H1 (cell line): ENCODE measurements around the gene PRSS23. TPM values are rescaled to one million over a fixed set of nuclear protein-coding genes. Genes with fewer than 3 reads are reported as not detected.

ENCODE experiments used
- GABPA ChIP-seq: IDR thresholded peaks from 2 replicates; pipeline ENCODE4 v1.6.1; 2011; ENCODE audit warnings: mild to moderate bottlenecking, low read length, moderate library complexity, borderline replicate concordance; ENCODE audit not compliant: insufficient read depth
- HDAC2 ChIP-seq, 2 experiments: fragments of 300-600 bp in 1 of 2; sonication (generic) in 1 of 2; IDR thresholded peaks; 2 replicates each; pipeline ENCODE4 v1.6.1; 2011 to 2012; ENCODE audit warnings: low read depth in 2 of 2, low read length in 2 of 2, mild to moderate bottlenecking in 2 of 2, moderate library complexity in 2 of 2, borderline replicate concordance in 1 of 2, inconsistent platforms in 1 of 2
- MAFK ChIP-seq: IDR thresholded peaks from 2 replicates; pipeline ENCODE4 v1.6.1; 2012; ENCODE audit warnings: low read depth, mild to moderate bottlenecking, improper control_type of control experiment, low read length
- NRF1 ChIP-seq: IDR thresholded peaks from 2 replicates; pipeline ENCODE4 v1.6.1; 2011; ENCODE audit warnings: mild to moderate bottlenecking, low read depth, low read length, improper control_type of control experiment
- ZNF274 ChIP-seq: IDR thresholded peaks from 2 replicates; pipeline ENCODE4 v1.7.0; 2012; ENCODE audit warnings: low read length, borderline replicate concordance; ENCODE audit errors: extremely low read depth
- polyA plus RNA-seq, 7 experiments: library from polyadenylated mRNA; depleted of rRNA in 3 of 7; stranded (reverse) in 5 of 7; unstranded in 2 of 7; fragments of >200 nt in 5 of 7; fragments of 200-250 nt in 2 of 7; gene quantifications; 1 replicate in 5 of 7; 2 replicates in 1 of 7; 4 replicates in 1 of 7; pipeline versions ENCODE4 v1.2.1 to v1.2.3, GENCODE V29; 2011 to 2013; ENCODE audit warnings: missing spikeins in 2 of 7, mixed read lengths in 2 of 7
- total RNA-seq: library from RNA; stranded (reverse); fragmentation: NEBNext Ultra II Directional; extraction: Animal tissue kit (Norgen Biotek cat#: 25700); gene quantifications from 2 replicates; pipeline ENCODE4 v1.2.1, GENCODE V29; 2021
- TF ChIP-seq, protein P1 (sequence below): fragments of 300-600 bp; sonication (generic); IDR thresholded peaks from 2 replicates; pipeline ENCODE4 v1.7.1; 2012; ENCODE audit warnings: low read length, moderate library complexity, mild to moderate bottlenecking, inconsistent platforms; ENCODE audit not compliant: insufficient replicate concordance

PRSS23 gene
- total and polyA plus RNA-seq, 2 of the 8 experiments (the other 6 are each of a cell fraction or from before 2014, with no cell fraction given), result 4.4 to 5.6 TPM

GRCh38 chr11:86849679-86850078 lies 49.3 kb downstream of the PRSS23 start (continued):
- TF ChIP-seq ZNF274 (no peak), NRF1 (no peak), HDAC2 (IDR thresholded peaks at IDR 0.05; ENCODE audit: borderline replicate concordance in 1 of 2, low read depth in 2 of 2, low read length in 2 of 2) (no peak), GABPA (no peak), MAFK (no peak)
- TF ChIP-seq, protein P1, sequence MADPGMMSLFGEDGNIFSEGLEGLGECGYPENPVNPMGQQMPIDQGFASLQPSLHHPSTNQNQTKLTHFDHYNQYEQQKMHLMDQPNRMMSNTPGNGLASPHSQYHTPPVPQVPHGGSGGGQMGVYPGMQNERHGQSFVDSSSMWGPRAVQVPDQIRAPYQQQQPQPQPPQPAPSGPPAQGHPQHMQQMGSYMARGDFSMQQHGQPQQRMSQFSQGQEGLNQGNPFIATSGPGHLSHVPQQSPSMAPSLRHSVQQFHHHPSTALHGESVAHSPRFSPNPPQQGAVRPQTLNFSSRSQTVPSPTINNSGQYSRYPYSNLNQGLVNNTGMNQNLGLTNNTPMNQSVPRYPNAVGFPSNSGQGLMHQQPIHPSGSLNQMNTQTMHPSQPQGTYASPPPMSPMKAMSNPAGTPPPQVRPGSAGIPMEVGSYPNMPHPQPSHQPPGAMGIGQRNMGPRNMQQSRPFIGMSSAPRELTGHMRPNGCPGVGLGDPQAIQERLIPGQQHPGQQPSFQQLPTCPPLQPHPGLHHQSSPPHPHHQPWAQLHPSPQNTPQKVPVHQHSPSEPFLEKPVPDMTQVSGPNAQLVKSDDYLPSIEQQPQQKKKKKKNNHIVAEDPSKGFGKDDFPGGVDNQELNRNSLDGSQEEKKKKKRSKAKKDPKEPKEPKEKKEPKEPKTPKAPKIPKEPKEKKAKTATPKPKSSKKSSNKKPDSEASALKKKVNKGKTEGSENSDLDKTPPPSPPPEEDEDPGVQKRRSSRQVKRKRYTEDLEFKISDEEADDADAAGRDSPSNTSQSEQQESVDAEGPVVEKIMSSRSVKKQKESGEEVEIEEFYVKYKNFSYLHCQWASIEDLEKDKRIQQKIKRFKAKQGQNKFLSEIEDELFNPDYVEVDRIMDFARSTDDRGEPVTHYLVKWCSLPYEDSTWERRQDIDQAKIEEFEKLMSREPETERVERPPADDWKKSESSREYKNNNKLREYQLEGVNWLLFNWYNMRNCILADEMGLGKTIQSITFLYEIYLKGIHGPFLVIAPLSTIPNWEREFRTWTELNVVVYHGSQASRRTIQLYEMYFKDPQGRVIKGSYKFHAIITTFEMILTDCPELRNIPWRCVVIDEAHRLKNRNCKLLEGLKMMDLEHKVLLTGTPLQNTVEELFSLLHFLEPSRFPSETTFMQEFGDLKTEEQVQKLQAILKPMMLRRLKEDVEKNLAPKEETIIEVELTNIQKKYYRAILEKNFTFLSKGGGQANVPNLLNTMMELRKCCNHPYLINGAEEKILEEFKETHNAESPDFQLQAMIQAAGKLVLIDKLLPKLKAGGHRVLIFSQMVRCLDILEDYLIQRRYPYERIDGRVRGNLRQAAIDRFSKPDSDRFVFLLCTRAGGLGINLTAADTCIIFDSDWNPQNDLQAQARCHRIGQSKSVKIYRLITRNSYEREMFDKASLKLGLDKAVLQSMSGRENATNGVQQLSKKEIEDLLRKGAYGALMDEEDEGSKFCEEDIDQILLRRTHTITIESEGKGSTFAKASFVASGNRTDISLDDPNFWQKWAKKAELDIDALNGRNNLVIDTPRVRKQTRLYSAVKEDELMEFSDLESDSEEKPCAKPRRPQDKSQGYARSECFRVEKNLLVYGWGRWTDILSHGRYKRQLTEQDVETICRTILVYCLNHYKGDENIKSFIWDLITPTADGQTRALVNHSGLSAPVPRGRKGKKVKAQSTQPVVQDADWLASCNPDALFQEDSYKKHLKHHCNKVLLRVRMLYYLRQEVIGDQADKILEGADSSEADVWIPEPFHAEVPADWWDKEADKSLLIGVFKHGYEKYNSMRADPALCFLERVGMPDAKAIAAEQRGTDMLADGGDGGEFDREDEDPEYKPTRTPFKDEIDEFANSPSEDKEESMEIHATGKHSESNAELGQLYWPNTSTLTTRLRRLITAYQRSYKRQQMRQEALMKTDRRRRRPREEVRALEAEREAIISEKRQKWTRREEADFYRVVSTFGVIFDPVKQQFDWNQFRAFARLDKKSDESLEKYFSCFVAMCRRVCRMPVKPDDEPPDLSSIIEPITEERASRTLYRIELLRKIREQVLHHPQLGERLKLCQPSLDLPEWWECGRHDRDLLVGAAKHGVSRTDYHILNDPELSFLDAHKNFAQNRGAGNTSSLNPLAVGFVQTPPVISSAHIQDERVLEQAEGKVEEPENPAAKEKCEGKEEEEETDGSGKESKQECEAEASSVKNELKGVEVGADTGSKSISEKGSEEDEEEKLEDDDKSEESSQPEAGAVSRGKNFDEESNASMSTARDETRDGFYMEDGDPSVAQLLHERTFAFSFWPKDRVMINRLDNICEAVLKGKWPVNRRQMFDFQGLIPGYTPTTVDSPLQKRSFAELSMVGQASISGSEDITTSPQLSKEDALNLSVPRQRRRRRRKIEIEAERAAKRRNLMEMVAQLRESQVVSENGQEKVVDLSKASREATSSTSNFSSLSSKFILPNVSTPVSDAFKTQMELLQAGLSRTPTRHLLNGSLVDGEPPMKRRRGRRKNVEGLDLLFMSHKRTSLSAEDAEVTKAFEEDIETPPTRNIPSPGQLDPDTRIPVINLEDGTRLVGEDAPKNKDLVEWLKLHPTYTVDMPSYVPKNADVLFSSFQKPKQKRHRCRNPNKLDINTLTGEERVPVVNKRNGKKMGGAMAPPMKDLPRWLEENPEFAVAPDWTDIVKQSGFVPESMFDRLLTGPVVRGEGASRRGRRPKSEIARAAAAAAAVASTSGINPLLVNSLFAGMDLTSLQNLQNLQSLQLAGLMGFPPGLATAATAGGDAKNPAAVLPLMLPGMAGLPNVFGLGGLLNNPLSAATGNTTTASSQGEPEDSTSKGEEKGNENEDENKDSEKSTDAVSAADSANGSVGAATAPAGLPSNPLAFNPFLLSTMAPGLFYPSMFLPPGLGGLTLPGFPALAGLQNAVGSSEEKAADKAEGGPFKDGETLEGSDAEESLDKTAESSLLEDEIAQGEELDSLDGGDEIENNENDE, result no peak
